Vagina (tissue), 2 donors: ENCODE measurements around the gene DIAPH3. TPM values are rescaled to one million over a fixed set of nuclear protein-coding genes. Genes with fewer than 3 reads are reported as not detected.

Source experiments
- DNase-seq, 2 donors: peaks; one replicate each; pipeline ENCODE4 v3.0.0-alpha.2; 2017; ENCODE audit errors: extremely low spot score in 2 of 2
- H3K27ac ChIP-seq: fragments of 200-600 bp; sonication (generic); one replicate; pipeline ENCODE4 v1.5.1; 2019
- H3K27me3 ChIP-seq: fragments of 200-600 bp; sonication (generic); one replicate; pipeline ENCODE4 v1.5.1; 2019
- H3K36me3 ChIP-seq, 2 donors: fragments of 200-600 bp; sonication (generic); one replicate each; pipeline ENCODE4 v1.5.1; 2017 to 2019
- H3K4me1 ChIP-seq: fragments of 200-600 bp; sonication (generic); one replicate; pipeline ENCODE4 v1.5.1; 2019
- H3K4me3 ChIP-seq, 2 donors: fragments of 200-600 bp; sonication (generic); 1 replicate in 1 of 2; 2 replicates in 1 of 2; pipeline ENCODE4 v1.5.1; 2016 to 2019
- H3K9me3 ChIP-seq: fragments of 200-600 bp; sonication (generic); one replicate; pipeline ENCODE4 v1.5.1; 2019
- CTCF ChIP-seq, 3 experiments: fragments of 450-650 bp in 2 of 3; fragments of 200-600 bp in 1 of 3; sonication (generic) in 1 of 3; IDR thresholded peaks; one replicate each; pipeline ENCODE4 v1.5.1; 2017 to 2019; ENCODE audit warnings: antibody characterized with exemption in 3 of 3, mild to moderate bottlenecking in 2 of 3, moderate library complexity in 2 of 3
- POLR2A ChIP-seq, 2 donors: fragments of 450-650 bp; IDR thresholded peaks; one replicate each; pipeline ENCODE4 v1.6.1; 2017; ENCODE audit warnings: antibody characterized with exemption in 2 of 2, mild to moderate bottlenecking in 2 of 2, moderate library complexity in 2 of 2
- POLR2AphosphoS5 ChIP-seq, 2 donors: sonication (generic); formaldehyde crosslinking; IDR thresholded peaks; one replicate each; pipeline ENCODE4 v1.9.0; 2017; ENCODE audit warnings: antibody characterized with exemption in 2 of 2, mild to moderate bottlenecking in 2 of 2, low read depth in 1 of 2; ENCODE audit not compliant: insufficient read depth in 1 of 2
- intact Hi-C: fragments of 100-400 bp; cut with DNase I; formaldehyde crosslinking; loops from one replicate; pipeline ENCODE4 v1.15.1; 2023
- total RNA-seq: library from RNA; depleted of rRNA; stranded (reverse); fragments of >200 nt; gene quantifications from one replicate; pipeline ENCODE4 v1.2.3, GENCODE V29; 2016

DIAPH3 gene
- total RNA-seq, 1 donor from 2014 or later, result 1.2 TPM

GRCh38 chr13:59979589-59979988 is 184.1 kb downstream of the DIAPH3 start:
- TF ChIP-seq POLR2AphosphoS5 (IDR thresholded peaks at IDR 0.05; ENCODE audit: insufficient read depth in 1 of 2, low read depth in 1 of 2), result no peak
- TF ChIP-seq POLR2A (IDR thresholded peaks at IDR 0.05), result no peak
- no peak for TF ChIP-seq CTCF (IDR thresholded peaks at IDR 0.05)
- intact Hi-C loops, result no loop called here

DNA sequence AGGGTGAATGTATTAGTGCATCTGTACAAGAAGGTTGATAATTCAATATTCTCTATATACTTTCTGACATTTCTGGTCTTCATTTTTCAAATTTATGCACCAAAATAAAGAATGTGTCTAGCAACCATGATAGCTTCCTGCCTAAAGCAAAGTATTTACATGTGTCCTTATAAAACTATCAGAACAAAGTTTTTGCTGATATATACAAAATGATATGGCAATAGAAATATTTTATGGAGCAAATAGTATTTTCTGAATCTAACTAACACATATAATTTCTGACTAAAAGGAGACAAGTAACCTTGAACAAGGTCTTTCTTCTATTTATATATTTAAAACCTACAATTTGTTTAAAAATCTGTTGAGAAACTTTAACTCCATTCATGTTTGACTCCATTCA is 184.9 kb downstream of the DIAPH3 start:
- Histone ChIP-seq H3K9me3 (no peaks in the 10 kb centered on the region), H3K4me1 (no peaks in the 10 kb centered on the region), H3K36me3 (no peaks in the 10 kb centered on the region), H3K27ac (no peak overlapping the region), H3K27me3 (no peaks in the 10 kb centered on the region), H3K4me3 (no peak overlapping the region)
- TF ChIP-seq POLR2A (IDR thresholded peaks at IDR 0.05), result no peak
- TF ChIP-seq CTCF (IDR thresholded peaks at IDR 0.05), result no peak
- TF ChIP-seq POLR2AphosphoS5 (IDR thresholded peaks at IDR 0.05; ENCODE audit: insufficient read depth in 1 of 2, low read depth in 1 of 2), result no peak
- intact Hi-C loops, result no loop called here
- no peak for DNase-seq

More at GRCh38 chr13:59979589-59979988, 184.1 kb downstream of the DIAPH3 start:
- H3K4me1 ChIP-seq, result no peaks in the 10 kb centered on the region
- H3K4me3 ChIP-seq, result no peak overlapping the region
- no peaks in the 10 kb centered on the region for H3K27me3 ChIP-seq
- no peaks in the 10 kb centered on the region for H3K36me3 ChIP-seq
- H3K9me3 ChIP-seq, result no peaks in the 10 kb centered on the region
- H3K27ac ChIP-seq, result no peak overlapping the region
- no peak for DNase-seq

GRCh38 chr13:59976856-59977255 is 186.9 kb downstream of the DIAPH3 start:
- TF ChIP-seq POLR2A (IDR thresholded peaks at IDR 0.05), result no peak
- TF ChIP-seq POLR2AphosphoS5 (IDR thresholded peaks at IDR 0.05; ENCODE audit: insufficient read depth in 1 of 2, low read depth in 1 of 2), result no peak
- TF ChIP-seq CTCF (IDR thresholded peaks at IDR 0.05), result no peak
- no peaks in the 10 kb centered on the region for H3K4me1 ChIP-seq
- no peak overlapping the region for H3K27ac ChIP-seq
- DNase-seq, result no peak
- intact Hi-C loops, result no loop called here
- H3K4me3 ChIP-seq, result no peak overlapping the region
- no peaks in the 10 kb centered on the region for H3K27me3 ChIP-seq
- H3K9me3 ChIP-seq, result no peaks in the 10 kb centered on the region
- no peaks in the 10 kb centered on the region for H3K36me3 ChIP-seq

DNA sequence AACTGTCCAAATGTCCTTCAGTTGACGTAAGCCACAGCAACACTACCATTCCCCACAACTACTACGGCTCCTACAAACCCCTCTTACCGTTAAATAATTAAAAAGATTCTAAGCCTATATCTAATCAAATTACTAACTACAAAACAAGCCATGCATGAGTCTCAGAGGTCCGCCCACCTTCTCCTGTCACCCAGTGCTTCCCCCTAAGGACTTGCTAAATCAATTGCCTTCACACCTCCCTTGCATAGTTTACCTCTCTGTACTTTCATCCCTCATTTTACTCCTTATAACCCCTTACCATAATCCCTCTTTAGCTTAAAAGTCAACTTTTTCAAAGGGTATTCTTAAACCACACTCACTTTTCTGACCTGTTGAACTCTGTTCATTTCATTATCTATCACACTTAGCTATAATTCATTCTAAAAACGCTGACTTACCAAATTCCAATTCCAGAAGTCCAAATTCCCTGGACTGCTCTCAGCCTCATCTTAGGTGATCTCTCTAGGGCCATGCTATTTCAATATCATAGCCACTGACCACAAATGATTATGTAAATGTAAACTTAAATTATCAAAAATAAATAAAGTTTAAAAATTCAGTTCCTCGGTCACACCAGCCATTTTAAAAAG is 187.8 kb downstream of the DIAPH3 start:
- H3K36me3 ChIP-seq, result no peaks in the 10 kb centered on the region
- DNase-seq, result no peak
- no peak overlapping the region for H3K4me3 ChIP-seq
- H3K27me3 ChIP-seq, result no peaks in the 10 kb centered on the region
- TF ChIP-seq POLR2A (IDR thresholded peaks at IDR 0.05), result no peak
- TF ChIP-seq CTCF (IDR thresholded peaks at IDR 0.05), result no peak
- TF ChIP-seq POLR2AphosphoS5 (IDR thresholded peaks at IDR 0.05; ENCODE audit: insufficient read depth in 1 of 2, low read depth in 1 of 2), result no peak
- H3K4me1 ChIP-seq, result no peaks in the 10 kb centered on the region
- H3K27ac ChIP-seq, result no peak overlapping the region
- intact Hi-C loops, result no loop called here
- no peaks in the 10 kb centered on the region for H3K9me3 ChIP-seq

- intact Hi-C loops, result no loop called here
- DNase-seq, result no peak
- no peak overlapping the region for H3K4me3 ChIP-seq
- H3K4me1 ChIP-seq, result no peaks in the 10 kb centered on the region
- H3K9me3 ChIP-seq, result no peaks in the 10 kb centered on the region
- H3K36me3 ChIP-seq, result no peaks in the 10 kb centered on the region
- H3K27me3 ChIP-seq, result no peaks in the 10 kb centered on the region
- H3K27ac ChIP-seq, result no peak overlapping the region
- TF ChIP-seq POLR2A (IDR thresholded peaks at IDR 0.05) (no peak), CTCF (IDR thresholded peaks at IDR 0.05) (no peak), POLR2AphosphoS5 (IDR thresholded peaks at IDR 0.05; ENCODE audit: insufficient read depth in 1 of 2, low read depth in 1 of 2) (no peak)
Observed at GRCh38 chr13:59970847-59971246, 192.9 kb downstream of the DIAPH3 start.
